Forelimb muscle (tissue), 1 donor: ENCODE data around the gene PMS1. TPM values are rescaled to one million over a fixed set of nuclear protein-coding genes. Genes with fewer than 3 reads are reported as not detected.
"Not testable (repeated sequence)": the region's sequence is repeated elsewhere in the genome, so short reads cannot be mapped to it uniquely, and the experiment has no call there.

Experiments
- DNase-seq: peaks from one replicate; pipeline ENCODE4 v3.0.0-alpha.2; 2013; ENCODE audit warnings: low read depth
- polyA plus RNA-seq: library from polyadenylated mRNA; unstranded; fragments of 120-200 nt; gene quantifications from one replicate; pipeline ENCODE4 v1.2.1, GENCODE V29; 2013; ENCODE audit not compliant: insufficient read length

PMS1 gene
- polyA plus RNA-seq: 27.7 TPM

DNA sequence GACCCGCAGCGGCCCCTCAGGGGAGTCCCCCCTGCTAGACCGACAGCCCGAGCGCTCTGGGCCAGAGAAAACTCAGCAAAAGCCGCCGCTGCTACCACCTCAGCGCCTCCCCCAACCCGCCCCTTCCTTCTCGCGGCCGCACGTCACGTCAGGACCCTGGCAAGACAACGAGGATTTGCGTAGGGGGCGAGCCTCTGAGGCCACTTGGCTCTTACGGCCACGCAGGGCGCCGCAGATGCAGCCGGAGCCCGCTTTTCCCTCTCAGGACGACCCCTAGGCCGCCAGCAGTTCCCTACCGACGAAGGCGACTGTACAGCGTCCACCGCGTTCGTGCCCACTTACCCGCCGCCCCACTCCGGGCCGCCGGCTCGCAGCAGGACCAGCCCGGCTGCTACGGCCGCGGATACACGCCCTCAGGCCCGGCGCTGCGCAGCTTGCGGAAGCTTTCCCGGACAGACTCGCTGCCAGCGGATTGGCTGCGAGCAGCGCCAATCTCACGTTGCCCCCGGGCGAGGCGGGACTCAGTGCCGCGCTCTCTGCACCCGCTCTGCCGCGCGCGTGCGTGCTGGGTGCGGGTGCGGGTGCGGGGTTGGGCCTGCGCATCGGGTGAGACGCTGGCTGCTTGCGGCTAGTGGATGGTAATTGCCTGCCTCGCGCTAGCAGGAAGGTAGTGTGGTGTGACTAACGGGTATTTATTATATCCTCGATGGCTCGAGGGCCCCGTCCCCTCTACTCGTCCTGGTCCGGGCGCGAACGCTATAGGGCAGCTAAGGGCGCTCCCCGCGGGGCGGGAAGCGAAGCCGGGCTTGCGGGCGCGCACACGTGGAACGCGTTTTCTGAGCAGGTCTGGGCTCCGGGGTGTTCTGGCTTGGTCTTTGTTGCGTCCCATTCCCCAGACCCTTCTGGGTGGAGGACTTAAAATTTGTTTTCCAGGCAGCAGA, at the start of gene PMS1, which contains the start of gene ORMDL1:
Gene PMS1 (plus strand): TSS at position 524 of the 941 bp plus-strand sequence. CDS start 7,360 bp downstream, outside the sequence.
Gene ORMDL1 (minus strand): TSS at position 413 of the 941 bp plus-strand sequence. CDS start 1,744 bp downstream, outside the sequence.
- peak; percentile 93 for DNase-seq

DNA sequence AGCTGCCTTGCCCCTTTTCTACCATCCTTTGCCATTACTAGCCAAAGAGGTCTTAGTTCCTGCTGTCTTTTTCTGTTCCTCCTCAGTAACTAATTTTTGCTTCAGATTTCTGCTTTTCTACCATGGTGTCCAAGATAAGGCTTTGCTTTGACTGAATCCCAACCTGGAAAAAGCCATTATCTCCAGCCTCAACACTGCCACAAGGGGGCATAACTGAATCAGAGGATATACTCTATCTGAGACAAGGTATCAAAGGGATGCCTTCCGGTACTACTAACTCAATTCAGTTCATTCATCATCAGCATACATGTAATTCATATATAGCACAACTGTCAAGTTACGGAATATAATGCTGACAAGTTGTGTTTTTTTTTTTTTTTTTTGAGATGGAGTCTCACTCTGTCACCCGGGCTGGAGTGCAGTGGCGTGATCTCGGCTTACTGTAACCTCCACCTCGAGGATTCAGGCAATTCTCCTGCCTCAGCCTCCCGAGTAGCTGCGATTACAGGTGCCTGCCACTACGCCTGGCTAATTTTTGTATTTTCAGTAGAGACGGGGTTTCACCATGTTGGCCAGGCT, 33.1 kb upstream of the PMS1 start:
- DNase-seq: no peak

DNA sequence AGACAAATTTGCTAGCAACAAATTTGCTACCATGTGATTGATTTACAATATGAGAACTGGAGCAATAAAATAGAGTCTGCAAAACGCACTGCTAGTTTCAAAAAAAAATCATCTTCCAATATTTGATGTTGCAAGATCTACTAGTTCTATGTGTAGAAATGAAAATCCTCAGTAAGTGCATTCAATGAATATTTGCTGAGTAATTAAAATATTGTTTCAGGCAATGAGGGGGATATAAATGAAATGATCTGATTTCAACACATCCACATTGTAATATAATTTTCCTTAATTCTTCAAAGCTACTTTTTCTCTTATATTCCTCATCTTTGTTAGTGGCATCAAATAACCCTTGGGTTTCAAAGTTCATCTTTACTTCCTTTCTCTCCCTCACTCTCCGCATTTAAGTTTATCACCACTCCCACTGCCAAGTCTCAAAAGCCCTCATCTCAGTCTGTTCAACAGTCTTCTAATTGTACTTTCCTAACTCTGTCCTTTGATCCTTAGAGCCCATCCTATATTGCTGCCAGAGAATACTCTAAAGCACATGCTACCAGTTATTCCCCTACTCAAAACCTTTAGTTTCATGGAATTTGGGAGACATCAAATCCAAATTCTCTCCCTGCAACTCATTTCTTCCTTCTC, 27.8 kb upstream of the PMS1 start:
- no peak for DNase-seq

DNA sequence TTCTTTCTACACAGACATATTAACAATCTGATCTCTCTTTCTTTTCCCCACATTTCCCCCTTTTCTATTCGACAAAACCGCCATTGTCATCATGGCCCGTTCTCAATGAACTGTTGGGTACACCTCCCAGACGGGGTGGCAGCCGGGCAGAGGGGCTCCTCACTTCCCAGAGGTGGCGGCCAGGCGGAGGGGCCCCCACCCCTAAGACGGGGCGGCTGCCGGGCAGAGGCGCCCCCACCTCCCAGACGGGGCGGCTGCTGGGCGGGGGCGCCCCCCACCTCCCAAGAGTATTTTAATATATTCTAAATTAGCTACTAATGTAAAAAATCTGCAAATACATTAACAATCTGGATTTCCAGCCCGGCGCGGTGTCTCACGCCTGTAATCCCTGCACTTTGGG, 24.1 kb upstream of the PMS1 start:
- not testable (repeated sequence) for DNase-seq

DNA sequence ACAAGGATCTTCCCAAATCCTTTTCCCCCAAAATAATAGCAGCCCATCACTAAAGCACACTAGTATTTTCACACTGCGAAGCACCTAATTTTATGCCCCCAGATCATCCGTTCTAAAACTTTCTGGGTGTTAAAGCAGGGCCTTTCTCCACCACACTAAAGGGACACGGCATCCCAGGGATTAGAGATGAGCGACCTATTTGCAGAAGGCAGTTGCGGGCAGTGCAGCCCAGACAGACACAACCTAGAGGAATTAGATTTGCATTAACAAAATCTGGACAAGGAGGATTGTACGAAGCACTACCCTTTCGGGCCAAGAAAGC, 22.1 kb upstream of the PMS1 start:
- no peak for DNase-seq

DNA sequence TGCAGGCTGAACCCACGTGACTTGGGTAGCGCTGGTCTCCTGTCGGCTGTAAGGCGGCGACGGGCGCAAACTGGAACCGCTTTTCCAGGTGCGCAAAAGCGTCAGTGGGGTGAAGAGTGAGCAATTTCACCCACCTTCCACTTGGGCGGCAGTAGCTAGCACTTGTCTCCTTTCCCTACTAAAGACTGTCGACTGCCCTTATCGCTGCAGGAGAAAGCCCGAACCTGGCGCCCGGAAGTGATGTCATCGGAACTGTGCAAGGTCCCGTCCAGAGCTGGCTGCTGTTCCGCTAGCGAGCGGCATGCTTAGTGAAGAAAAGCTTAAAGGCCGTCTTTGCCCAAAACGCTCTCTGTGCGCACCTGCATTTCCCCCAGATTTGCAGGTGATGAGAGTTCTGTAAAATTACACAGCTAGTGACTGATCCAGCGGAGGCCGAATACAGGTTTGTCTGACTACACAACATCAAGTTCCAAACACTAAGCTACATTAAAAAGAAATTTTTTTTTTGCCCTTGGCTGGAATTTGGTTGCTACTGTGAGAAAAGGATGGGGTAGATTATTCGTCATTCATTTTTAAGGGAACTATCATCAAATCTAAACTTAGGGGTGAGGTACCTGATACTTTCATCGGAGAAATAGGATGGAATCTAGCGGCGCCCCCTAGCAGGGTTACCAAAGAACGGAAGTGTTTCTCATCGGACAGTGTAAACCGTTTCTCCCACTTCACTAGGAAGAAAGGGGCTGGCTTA, 21.5 kb upstream of the PMS1 start, which contains the start of gene OSGEPL1:
Gene OSGEPL1 (minus strand): TSS at position 242 of the 748 bp plus-strand sequence. CDS start 1,152 bp downstream, outside the sequence.
- DNase-seq: peak; percentile 89

DNA sequence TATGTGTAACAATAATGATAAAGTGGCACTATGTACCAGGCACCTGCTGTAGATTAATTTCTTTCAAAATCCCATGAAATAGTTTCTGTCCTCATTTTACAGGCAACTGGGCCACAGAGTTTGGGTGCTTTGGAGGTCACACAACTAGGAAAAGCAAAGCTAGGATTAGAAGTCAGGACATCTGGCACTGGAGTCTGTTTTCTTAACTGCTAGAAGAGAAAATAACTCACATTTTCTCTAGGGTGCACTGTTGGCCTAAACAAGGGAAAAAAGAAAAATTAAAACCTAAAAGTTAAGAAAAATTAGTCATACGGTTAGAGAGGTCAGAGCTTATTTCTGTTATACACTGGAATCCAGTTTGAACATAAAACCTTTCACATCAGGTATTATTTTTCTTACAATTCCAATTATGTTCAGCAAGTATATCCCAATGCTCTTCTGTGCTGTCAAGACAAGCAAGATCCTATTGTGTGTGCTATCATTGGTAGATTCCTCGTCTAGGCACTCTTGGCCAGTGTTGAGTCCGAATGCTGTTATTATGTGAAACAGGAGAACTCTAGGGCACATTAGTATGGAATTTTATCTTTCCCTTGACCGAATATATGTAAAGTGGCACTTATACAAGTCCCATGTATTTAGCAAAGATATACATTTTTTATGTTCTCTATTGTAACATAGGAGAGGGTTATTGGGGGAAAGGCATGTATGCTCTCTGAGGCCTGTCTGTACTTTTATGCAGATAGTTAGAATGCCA, 20.2 kb upstream of the PMS1 start:
- DNase-seq: no peak

DNA sequence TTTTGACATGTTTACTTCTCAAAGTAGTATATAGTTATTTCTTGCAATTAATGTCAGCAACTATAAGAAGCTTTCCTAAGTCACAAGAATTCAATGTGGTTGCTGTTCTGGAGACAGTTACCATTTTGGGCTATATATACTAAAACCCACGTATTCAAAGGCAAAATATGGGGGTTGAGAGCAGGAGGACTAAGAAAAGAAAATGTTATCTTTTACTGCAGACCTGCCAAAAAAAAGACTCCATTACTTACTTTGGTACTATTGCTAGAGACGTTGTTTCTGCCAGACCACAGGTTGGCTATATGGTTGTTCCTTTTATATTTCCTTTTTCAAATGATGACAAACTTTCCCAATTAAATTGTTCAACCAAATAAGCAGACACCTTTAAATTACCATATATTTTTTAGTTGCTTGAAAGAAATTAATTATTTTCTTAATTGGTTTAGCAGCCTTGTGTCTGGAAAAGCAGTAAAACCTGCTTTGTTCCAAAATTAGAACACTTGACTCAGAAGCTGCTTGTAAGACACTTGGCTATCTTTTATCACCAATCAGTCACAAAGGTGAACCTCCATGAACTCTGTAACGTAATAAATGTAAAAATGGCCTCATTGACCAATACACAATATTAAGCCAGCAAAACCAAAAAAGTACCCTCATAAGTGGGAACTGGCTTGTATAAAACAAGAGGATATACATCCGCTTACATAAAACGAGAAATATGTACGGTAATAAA, 13.5 kb upstream of the PMS1 start:
- DNase-seq: no peak

DNA sequence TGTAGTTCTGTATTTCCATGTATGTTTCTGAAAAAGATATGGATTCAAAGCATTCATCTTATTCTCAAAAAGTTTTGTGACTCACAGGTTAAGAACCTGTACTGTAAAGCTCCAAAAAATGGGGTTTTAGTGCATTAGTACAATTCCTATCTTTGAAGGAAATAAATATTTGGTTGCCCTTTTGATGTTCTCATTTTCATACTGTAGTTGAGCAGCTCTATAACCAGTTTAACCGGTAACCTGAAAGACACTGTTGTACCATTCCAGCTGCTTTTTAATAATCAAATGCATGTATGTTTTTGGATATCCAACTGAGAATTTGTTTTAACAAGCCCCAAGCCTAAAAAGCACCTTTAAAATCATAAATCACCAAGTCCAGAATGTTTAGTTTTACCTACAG, 12.0 kb upstream of the PMS1 start:
- DNase-seq: no peak

DNA sequence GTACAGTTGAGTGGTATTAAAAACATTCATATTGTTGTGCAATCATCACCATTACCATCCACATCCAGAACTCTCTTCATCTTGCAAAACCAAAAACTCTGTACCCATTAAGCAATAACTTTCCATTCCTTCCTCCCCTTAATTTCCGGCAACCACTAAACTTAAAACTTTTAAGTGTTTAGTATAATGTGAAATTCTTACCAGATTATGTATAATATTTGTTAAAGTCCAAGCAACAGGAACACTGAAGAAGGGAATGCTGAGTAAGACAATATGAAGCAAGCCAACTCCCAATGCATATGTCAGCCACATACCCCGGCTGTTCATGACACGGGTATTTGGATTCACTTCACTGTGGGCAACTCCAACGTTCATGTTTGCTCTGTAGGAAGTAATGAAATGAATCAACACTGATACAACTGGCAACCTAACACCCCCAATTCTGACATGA, 2.0 kb upstream of the PMS1 start:
- no peak for DNase-seq

DNA sequence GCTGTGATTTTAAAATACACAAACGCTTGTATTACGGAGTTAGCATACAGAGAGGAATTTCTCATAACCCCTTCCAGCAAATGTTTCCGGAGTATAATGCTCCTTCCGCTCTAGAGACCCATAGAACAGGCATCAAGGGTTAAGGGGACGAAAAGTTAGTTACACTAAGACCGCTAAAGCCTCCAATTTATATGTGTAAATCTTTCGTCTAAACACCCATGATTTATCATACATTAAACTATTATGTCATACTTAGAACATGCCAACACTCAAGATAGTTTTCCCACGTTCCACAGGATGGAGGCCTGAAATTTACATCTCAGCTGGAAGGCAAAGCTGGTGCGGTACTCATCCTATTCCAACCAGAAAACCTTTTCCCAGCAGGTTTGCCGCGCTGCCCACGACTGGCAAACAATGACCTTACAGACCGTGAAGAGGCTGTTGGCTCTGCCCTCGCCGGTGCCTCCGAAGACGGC, 761 bp upstream of the PMS1 start:
- DNase-seq: no peak

DNA sequence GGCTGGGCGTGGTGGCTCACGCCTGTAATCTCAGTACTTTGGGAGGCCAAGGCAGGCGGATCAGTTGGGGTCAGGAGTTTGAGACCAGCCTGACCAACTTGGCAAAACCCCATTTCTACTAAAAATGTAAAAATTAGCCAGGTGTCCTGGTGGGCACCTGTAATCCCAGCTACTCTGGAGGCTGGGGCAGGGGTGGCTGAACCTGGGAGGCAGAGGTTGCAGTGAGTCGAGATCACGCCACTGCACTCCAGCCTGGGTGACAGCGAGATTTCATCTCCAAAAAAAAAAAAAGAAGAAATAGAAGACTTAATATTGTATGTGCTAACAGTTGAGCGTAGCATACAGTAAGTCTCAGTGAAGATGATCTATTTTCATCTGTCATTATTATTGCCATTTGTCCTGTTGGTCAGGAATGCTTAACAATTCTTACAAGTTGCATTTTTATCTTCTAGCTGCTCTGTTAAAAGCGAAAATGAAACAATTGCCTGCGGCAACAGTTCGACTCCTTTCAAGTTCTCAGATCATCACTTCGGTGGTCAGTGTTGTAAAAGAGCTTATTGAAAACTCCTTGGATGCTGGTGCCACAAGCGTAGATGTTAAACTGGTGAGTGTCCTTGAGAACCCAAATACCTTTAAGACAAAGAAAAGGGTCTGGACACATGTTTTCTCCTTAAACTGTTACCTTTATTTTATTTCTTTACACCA, 7.2 kb downstream of the PMS1 start:
- DNase-seq: no peak

DNA sequence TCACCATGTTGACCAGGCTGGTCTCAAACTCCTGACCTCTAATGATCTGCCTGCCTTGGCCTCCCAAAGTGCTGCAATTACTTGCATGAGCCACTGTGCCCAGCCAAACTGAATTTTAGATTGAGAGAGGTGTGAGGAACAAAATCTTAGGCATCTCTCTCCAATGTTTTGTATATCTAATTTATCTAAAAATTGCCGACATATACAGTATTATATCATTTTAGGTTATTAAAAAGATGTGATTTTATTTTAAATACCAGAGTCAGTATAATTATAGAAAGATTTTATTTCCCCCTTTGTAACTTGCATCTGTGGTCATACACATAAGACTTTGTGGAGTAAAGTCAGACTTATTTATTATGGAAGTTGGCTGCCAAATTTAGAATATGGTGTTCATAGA, 10.1 kb downstream of the PMS1 start:
- DNase-seq: no peak

DNA sequence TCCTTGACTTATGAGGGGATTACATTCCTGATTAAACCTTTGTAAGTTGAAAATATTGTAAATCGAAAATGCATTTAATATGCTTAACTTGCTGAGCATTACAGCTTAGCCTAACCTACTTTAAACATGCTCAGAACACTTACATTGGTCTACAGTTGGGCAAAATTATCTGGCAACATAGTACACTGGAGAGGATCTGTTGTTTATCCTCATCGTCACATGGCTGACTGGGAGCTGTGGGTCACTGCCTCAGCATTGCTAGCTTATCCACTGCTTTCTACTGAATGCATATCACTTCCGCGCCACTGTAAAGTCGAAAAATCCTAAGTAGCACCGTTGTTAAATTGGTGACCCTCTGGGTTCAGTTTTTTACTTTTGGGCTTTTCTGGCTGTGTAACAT, 13.7 kb downstream of the PMS1 start:
- DNase-seq: no peak

DNA sequence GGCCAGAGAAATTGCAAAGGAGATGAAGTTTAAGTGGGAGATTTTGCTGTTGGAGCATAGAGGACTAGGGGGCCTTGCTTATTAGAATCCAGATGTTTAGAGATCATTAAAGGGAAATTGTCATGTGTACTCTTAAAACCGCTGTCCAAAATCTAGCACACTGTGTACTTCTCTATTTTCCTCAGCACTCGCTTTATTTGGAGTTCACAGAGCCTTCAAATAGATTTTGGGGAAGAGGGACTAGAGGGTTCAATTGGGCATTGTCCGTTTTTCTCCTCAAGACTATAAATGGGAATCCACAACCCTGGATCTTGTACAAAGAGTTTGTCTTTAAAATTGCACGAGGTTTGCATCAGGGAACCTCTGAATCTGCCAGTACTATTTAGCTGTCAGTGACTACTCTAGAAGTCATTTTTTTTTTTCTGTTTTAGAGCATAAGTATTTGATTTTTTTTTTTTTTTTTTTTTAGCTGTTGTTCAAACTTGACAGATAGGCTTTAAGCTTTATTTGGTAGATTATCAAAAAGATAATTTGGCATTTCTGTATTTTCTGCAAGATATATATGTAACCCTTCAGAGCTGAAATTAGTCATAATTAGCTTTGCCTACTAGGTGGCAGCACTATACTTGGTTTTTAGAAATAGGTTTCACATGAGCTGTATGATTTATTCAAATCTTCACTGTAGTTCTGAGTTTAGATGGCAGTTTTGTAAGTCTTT, 14.2 kb downstream of the PMS1 start:
- no peak for DNase-seq

DNA sequence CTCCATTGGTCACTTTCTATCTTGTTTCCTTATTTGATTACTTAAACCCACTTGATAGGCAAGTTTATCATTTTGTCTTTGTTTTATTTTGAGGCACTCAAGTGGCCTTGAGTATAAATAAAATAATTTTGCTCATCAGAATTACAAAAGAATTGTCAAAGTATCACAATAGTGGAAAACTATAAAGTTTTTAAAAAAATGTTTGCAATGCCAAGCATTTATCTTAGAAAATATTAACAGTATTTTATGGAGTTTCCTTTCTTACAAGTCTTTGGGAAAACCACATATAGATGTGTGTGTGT, 14.7 kb downstream of the PMS1 start:
- no peak for DNase-seq

DNA sequence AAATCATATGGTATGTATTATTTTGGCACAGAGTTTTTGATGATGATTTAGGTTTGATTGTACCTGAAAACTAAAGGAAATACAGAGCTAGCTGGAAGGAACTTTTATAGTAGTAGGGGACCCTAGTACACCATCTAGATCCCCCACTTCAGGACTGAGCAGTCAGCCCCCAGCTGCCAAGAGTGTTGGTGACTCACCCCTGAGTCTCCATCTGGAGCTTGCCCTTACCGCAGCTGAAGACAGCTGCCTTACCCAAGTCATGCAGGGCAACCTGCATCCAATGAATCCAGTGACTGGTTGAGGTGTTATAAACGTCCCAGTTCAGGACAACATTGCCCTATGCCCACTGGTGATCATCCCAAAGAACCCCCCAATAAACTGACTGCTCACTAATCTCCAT, 15.3 kb downstream of the PMS1 start:
- no peak for DNase-seq

DNA sequence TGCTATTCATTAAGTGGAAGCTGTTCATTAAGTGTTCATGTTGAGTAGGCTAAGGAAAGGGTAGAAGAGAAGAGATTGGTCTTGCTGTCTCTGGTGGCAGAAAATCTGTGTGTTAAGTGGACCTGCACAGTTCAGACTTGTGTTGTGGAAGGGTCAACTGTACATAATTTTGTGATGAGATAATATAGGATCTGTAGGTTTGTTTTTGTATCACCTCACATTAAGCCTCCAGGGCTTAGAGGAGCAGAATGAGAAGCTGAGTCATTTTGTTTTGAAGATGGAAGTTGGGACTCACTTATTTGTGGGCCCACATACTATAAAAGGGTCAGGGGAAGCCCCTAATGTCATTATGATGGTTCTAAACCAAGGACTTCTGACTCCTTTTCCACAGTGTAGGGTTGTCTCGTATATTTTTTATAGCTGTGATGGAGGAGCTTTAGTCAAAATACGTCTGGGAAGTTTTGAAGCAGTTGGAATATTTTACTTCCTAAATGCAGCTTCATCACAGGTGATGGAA, 18.2 kb downstream of the PMS1 start:
- DNase-seq: no peak

DNA sequence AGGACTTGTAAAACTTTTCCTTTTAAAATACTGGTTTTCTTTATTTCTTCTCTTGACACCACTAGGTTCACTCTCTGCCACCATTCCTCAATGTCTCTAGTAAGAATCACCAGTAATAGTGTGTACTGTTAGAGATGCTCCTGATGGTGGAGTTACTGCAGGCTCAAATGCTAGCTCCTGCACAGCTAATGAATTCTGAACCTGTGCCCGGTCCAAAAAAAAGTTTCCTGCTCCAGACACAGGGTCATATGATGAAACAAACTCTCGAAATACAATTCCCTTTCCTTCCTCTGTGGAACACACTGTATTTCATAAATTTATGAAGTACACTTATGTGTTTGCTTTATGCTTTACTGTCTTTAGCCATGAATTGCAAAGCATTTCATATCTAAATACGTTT, 19.2 kb downstream of the PMS1 start:
- no peak for DNase-seq
